Measurements from ENCODE around the gene THAP9.

The THAP9 gene

DNA sequence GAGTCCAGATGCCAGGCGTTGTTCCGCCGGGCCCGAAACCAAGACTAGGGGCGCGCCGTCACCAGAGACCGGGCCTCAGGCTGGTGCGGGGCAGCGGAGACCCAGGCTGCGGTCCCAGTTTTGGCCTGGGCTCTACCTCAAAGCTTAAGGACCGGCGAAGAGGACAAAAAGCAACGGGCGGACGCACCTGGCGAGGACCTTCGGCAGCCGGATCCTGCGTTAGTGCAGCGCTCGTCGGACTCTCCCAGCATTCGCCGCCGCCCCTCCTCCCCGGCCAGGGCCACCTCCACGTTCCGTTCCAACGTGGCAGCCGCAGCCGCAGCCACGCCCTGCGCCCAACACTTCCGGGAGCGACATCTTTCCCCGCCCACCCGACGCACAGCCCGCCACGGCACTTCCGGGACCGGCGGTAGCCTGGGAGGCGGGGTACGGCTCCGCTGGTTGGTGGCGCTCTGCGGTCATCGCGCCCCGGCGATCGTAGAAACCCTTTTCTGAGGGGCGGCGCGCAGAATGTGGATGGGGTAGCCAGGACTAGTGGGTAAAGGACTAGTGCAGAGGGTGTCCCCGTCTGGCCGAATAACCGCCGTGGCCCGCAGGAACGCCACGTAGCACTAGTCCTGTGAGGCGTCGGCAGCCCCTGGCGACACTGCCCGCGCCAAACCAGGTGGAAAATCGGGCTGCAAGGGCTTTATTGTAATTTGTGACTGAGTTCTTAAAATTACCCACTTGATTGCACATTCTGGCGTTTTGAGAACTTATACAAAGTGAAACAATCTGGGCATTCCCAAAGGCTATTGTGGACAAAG is 9.4 kb upstream of the THAP9 start, which contains the start of gene SEC31A (continued):
- no peak for TF ChIP-seq ZNF777 (tag by site-specific recombination; IDR thresholded peaks at IDR 0.05; ENCODE audit: borderline replicate concordance)
- TF ChIP-seq ZNF239 (tag by site-specific recombination; IDR thresholded peaks at IDR 0.05) = no peak
- TF ChIP-seq, protein P1, sequence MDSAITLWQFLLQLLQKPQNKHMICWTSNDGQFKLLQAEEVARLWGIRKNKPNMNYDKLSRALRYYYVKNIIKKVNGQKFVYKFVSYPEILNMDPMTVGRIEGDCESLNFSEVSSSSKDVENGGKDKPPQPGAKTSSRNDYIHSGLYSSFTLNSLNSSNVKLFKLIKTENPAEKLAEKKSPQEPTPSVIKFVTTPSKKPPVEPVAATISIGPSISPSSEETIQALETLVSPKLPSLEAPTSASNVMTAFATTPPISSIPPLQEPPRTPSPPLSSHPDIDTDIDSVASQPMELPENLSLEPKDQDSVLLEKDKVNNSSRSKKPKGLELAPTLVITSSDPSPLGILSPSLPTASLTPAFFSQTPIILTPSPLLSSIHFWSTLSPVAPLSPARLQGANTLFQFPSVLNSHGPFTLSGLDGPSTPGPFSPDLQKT (IDR thresholded peaks at IDR 0.05; ENCODE audit: borderline replicate concordance, low read depth, low read length) = no peak
- no peak for TF ChIP-seq ZNF571 (tag by site-specific recombination; IDR thresholded peaks at IDR 0.05)
- TF ChIP-seq ZNF596 (tag by site-specific recombination; IDR thresholded peaks at IDR 0.05) = no peak
- TF ChIP-seq ZNF843 (tag by site-specific recombination; IDR thresholded peaks at IDR 0.05) = 0 out of 2 replicates have a peak, but pooled peaks have one; percentile 31
- TF ChIP-seq ZNF175 (tag by site-specific recombination; IDR thresholded peaks at IDR 0.05) = no peak
- TF ChIP-seq, protein P2, sequence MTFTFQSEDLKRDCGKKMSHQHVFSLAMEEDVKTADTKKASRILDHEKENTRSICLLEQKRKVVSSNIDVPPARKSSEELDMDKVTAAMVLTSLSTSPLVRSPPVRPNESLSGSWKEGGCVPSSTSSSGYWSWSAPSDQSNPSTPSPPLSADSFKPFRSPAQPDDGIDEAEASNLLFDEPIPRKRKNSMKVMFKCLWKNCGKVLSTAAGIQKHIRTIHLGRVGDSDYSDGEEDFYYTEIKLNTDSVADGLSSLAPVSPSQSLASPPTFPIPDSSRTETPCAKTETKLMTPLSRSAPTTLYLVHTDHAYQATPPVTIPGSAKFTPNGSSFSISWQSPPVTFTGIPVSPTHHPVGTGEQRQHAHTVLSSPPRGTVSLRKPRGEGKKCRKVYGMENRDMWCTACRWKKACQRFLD (tag by site-specific recombination; IDR thresholded peaks at IDR 0.05) = no peak
- TF ChIP-seq SALL2 (tag by site-specific recombination; IDR thresholded peaks at IDR 0.05; ENCODE audit: borderline replicate concordance) = no peak
- peak; percentile 86 for TF ChIP-seq ZNF121 (tag by site-specific recombination; IDR thresholded peaks at IDR 0.05)
- TF ChIP-seq SETDB1 (IDR thresholded peaks at IDR 0.05; ENCODE audit: insufficient read length, low read length) = no peak
- TF ChIP-seq, protein P3, sequence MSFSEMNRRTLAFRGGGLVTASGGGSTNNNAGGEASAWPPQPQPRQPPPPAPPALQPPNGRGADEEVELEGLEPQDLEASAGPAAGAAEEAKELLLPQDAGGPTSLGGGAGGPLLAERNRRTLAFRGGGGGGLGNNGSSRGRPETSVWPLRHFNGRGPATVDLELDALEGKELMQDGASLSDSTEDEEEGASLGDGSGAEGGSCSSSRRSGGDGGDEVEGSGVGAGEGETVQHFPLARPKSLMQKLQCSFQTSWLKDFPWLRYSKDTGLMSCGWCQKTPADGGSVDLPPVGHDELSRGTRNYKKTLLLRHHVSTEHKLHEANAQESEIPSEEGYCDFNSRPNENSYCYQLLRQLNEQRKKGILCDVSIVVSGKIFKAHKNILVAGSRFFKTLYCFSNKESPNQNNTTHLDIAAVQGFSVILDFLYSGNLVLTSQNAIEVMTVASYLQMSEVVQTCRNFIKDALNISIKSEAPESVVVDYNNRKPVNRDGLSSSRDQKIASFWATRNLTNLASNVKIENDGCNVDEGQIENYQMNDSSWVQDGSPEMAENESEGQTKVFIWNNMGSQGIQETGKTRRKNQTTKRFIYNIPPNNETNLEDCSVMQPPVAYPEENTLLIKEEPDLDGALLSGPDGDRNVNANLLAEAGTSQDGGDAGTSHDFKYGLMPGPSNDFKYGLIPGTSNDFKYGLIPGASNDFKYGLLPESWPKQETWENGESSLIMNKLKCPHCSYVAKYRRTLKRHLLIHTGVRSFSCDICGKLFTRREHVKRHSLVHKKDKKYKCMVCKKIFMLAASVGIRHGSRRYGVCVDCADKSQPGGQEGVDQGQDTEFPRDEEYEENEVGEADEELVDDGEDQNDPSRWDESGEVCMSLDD (tag by site-specific recombination; IDR thresholded peaks at IDR 0.05) = peak; percentile 47; the same call in 1 of the 2 replicates
- no peak for TF ChIP-seq HOXD13 (CRISPR knock-in tag; IDR thresholded peaks at IDR 0.05; ENCODE audit: borderline replicate concordance)
- TF ChIP-seq, protein P4, sequence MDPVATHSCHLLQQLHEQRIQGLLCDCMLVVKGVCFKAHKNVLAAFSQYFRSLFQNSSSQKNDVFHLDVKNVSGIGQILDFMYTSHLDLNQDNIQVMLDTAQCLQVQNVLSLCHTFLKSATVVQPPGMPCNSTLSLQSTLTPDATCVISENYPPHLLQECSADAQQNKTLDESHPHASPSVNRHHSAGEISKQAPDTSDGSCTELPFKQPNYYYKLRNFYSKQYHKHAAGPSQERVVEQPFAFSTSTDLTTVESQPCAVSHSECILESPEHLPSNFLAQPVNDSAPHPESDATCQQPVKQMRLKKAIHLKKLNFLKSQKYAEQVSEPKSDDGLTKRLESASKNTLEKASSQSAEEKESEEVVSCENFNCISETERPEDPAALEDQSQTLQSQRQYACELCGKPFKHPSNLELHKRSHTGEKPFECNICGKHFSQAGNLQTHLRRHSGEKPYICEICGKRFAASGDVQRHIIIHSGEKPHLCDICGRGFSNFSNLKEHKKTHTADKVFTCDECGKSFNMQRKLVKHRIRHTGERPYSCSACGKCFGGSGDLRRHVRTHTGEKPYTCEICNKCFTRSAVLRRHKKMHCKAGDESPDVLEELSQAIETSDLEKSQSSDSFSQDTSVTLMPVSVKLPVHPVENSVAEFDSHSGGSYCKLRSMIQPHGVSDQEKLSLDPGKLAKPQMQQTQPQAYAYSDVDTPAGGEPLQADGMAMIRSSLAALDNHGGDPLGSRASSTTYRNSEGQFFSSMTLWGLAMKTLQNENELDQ (tag by site-specific recombination; IDR thresholded peaks at IDR 0.05; ENCODE audit: low read depth) = no peak
- TF ChIP-seq, protein P5, sequence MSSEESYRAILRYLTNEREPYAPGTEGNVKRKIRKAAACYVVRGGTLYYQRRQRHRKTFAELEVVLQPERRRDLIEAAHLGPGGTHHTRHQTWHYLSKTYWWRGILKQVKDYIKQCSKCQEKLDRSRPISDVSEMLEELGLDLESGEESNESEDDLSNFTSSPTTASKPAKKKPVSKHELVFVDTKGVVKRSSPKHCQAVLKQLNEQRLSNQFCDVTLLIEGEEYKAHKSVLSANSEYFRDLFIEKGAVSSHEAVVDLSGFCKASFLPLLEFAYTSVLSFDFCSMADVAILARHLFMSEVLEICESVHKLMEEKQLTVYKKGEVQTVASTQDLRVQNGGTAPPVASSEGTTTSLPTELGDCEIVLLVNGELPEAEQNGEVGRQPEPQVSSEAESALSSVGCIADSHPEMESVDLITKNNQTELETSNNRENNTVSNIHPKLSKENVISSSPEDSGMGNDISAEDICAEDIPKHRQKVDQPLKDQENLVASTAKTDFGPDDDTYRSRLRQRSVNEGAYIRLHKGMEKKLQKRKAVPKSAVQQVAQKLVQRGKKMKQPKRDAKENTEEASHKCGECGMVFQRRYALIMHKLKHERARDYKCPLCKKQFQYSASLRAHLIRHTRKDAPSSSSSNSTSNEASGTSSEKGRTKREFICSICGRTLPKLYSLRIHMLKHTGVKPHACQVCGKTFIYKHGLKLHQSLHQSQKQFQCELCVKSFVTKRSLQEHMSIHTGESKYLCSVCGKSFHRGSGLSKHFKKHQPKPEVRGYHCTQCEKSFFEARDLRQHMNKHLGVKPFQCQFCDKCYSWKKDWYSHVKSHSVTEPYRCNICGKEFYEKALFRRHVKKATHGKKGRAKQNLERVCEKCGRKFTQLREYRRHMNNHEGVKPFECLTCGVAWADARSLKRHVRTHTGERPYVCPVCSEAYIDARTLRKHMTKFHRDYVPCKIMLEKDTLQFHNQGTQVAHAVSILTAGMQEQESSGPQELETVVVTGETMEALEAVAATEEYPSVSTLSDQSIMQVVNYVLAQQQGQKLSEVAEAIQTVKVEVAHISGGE (tag by site-specific recombination; conservative IDR thresholded peaks at IDR 0.05; ENCODE audit: low read depth) = peak; percentile 91
- no peak for TF ChIP-seq ZNF184 (tag by site-specific recombination; IDR thresholded peaks at IDR 0.05)
- TF ChIP-seq ZNF658 (tag by site-specific recombination; IDR thresholded peaks at IDR 0.05) = no peak
- TF ChIP-seq ZNF223 (tag by site-specific recombination; IDR thresholded peaks at IDR 0.05) = peak; percentile 78; the same call in 1 of the 2 replicates
- peak; percentile 94 for TF ChIP-seq ZBTB17 (tag by site-specific recombination; IDR thresholded peaks at IDR 0.05)
- TF ChIP-seq GLIS2 (tag by site-specific recombination; IDR thresholded peaks at IDR 0.05) = 0 out of 2 replicates have a peak, but pooled peaks have one; percentile 27
- no peak for TF ChIP-seq ZNF174 (tag by site-specific recombination; IDR thresholded peaks at IDR 0.05)
- peak; percentile 16 for TF ChIP-seq ZNF529 (tag by site-specific recombination; IDR thresholded peaks at IDR 0.05; ENCODE audit: insufficient replicate concordance)
- no peak for TF ChIP-seq ZNF549 (tag by site-specific recombination; IDR thresholded peaks at IDR 0.05)
- TF ChIP-seq ZNF214 (tag by site-specific recombination; IDR thresholded peaks at IDR 0.05; ENCODE audit: borderline replicate concordance) = no peak
- TF ChIP-seq, protein P6, sequence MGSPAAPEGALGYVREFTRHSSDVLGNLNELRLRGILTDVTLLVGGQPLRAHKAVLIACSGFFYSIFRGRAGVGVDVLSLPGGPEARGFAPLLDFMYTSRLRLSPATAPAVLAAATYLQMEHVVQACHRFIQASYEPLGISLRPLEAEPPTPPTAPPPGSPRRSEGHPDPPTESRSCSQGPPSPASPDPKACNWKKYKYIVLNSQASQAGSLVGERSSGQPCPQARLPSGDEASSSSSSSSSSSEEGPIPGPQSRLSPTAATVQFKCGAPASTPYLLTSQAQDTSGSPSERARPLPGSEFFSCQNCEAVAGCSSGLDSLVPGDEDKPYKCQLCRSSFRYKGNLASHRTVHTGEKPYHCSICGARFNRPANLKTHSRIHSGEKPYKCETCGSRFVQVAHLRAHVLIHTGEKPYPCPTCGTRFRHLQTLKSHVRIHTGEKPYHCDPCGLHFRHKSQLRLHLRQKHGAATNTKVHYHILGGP (tag by site-specific recombination; IDR thresholded peaks at IDR 0.05) = no peak
